HCT116 (cell line): ENCODE measurements around the gene HOMER2. TPM values are rescaled to one million over a fixed set of nuclear protein-coding genes. Genes with fewer than 3 reads are reported as not detected.

ENCODE experiments used
- ATAC-seq: fragments of 200-7000 bp; cut with Tn5 transposase; 2 replicates; pipeline ENCODE4 v1.9.1; 2020; ENCODE audit warnings: mild to moderate bottlenecking, moderate library complexity
- BruUV-seq: library from RNA; stranded (reverse); fragments of 400-500 nt; replicated peaks from 2 replicates; lab custom pipeline; 2021; lab: Mats Ljungman, UMichigan
- CTCF ChIA-PET: fragments of 300-600 bp; sonication (Branson Sonifier 250); formaldehyde crosslinking; loops from one replicate; lab custom pipeline; 2021; ENCODE audit warnings: antibody characterized with exemption; lab: Charles Lee
- POLR2A ChIA-PET: fragments of 300-600, 350-600 bp; sonication (Branson Sonifier 250); formaldehyde crosslinking; loops from one replicate; lab custom pipeline; 2021; ENCODE audit warnings: antibody characterized with exemption; lab: Charles Lee
- RAD21 ChIA-PET, 2 experiments: fragments of 300-600 bp; sonication (Branson Sonifier 250); formaldehyde crosslinking; loops; one replicate each; lab custom pipeline; 2023; ENCODE audit warnings: low total read pairs in 2 of 2; ENCODE audit not compliant: uncharacterized antibody in 2 of 2, unreplicated experiment in 2 of 2, low non-redundant PET in 1 of 2; lab: Charles Lee
- DNase-seq: peaks from one replicate; pipeline ENCODE4 v3.0.0-alpha.2; 2010; ENCODE audit warnings: low read depth, low spot score
- H2AFZ ChIP-seq: fragments of 200-600 bp; shearing (Covaris generic), sonication (generic); 2 replicates; pipeline ENCODE4 v1.6.1; 2017; ENCODE audit warnings: low read depth, mixed run types, mixed read lengths, antibody characterized with exemption, low read length; ENCODE audit not compliant: poor library complexity, severe bottlenecking
- H3K27ac ChIP-seq: 2 replicates; pipeline ENCODE4 v1.5.1; 2012; ENCODE audit warnings: low read depth, low read length
- H3K27me3 ChIP-seq: fragments of 200-600 bp; sonication (generic); 2 replicates; pipeline ENCODE4 v1.6.1; 2016; ENCODE audit warnings: mixed run types, low read length, mixed read lengths; ENCODE audit not compliant: insufficient read depth
- H3K36me3 ChIP-seq, 2 experiments: fragments of 200-500 bp in 1 of 2; fragments of 200-600 bp in 1 of 2; sonication (Bioruptor generic) in 1 of 2; sonication (generic) in 1 of 2; 2 replicates each; pipeline versions ENCODE4 v1.5.1 to v1.6.1; 2014 to 2016; ENCODE audit warnings: low read length in 2 of 2, inconsistent platforms in 1 of 2, mixed read lengths in 1 of 2, mixed run types in 1 of 2; ENCODE audit not compliant: insufficient read depth in 2 of 2, control insufficient read depth in 1 of 2
- H3K4me1 ChIP-seq, 2 experiments: fragments of 200-600 bp in 1 of 2; sonication (generic) in 1 of 2; 2 replicates each; pipeline versions ENCODE4 v1.5.1 to v1.6.1; 2012 to 2017; ENCODE audit warnings: low read length in 2 of 2, inconsistent platforms in 1 of 2, mild to moderate bottlenecking in 1 of 2, mixed read lengths in 1 of 2, mixed run types in 1 of 2, moderate library complexity in 1 of 2; ENCODE audit not compliant: insufficient read depth in 2 of 2, control insufficient read depth in 1 of 2
- H3K4me2 ChIP-seq: fragments of 200-600 bp; sonication (generic); 2 replicates; pipeline ENCODE4 v1.6.1; 2017; ENCODE audit warnings: mixed run types, low read length, mixed read lengths
- H3K4me3 ChIP-seq, 2 experiments: fragments of 200-600 bp in 1 of 2; sonication (generic) in 1 of 2; replicated peaks in 1 of 2; 2 replicates each; pipeline ENCODE4 v1.5.1; 2011 to 2016; ENCODE audit warnings: low read length in 2 of 2, control low read depth in 1 of 2, low read depth in 1 of 2, mild to moderate bottlenecking in 1 of 2, mixed read lengths in 1 of 2, mixed run types in 1 of 2
- H3K79me2 ChIP-seq: fragments of 200-600 bp; sonication (generic); 2 replicates; pipeline ENCODE4 v1.6.1; 2017; ENCODE audit warnings: mild to moderate bottlenecking, mixed run types, low read length, moderate library complexity, mixed read lengths; ENCODE audit not compliant: insufficient read depth
- H3K9ac ChIP-seq: fragments of 200-600 bp; sonication (generic); 2 replicates; pipeline ENCODE4 v1.6.1; 2016; ENCODE audit warnings: low read length, mixed read lengths
- H3K9me2 ChIP-seq: fragments of 200-600 bp; sonication (generic), shearing (Covaris generic); 2 replicates; pipeline ENCODE4 v1.6.1; 2017; ENCODE audit warnings: mixed run types, mild to moderate bottlenecking, moderate library complexity; ENCODE audit not compliant: insufficient read depth
- H3K9me3 ChIP-seq, 2 experiments: fragments of 200-500 bp in 1 of 2; fragments of 200-600 bp in 1 of 2; sonication (Bioruptor generic) in 1 of 2; sonication (generic) in 1 of 2; 2 replicates each; pipeline ENCODE4 v1.6.1; 2014 to 2017; ENCODE audit warnings: low read length in 2 of 2, mixed read lengths in 2 of 2, inconsistent platforms in 1 of 2, low read depth in 1 of 2, mild to moderate bottlenecking in 1 of 2, mixed run types in 1 of 2, moderate library complexity in 1 of 2; ENCODE audit not compliant: control insufficient read depth in 1 of 2, insufficient read depth in 1 of 2
- H4K20me1 ChIP-seq: fragments of 200-600 bp; sonication (generic), shearing (Covaris generic); 2 replicates; pipeline ENCODE4 v1.6.1; 2017; ENCODE audit warnings: mixed run types, mild to moderate bottlenecking, moderate library complexity; ENCODE audit not compliant: insufficient read depth
- CBX3 ChIP-seq: IDR thresholded peaks from 2 replicates; pipeline ENCODE4 v1.6.1; 2012; ENCODE audit warnings: low read depth
- CEBPB ChIP-seq: IDR thresholded peaks from 2 replicates; pipeline ENCODE4 v1.6.1; 2012; ENCODE audit warnings: low read depth
- EGR1 ChIP-seq: IDR thresholded peaks from 2 replicates; pipeline ENCODE4 v1.6.1; 2012; ENCODE audit warnings: low read depth
- ELF1 ChIP-seq: IDR thresholded peaks from 2 replicates; pipeline ENCODE4 v1.6.1; 2012; ENCODE audit warnings: low read depth, borderline replicate concordance
- EZH2 ChIP-seq: fragments of 200-600 bp; sonication (generic); IDR thresholded peaks from 2 replicates; pipeline ENCODE4 v1.6.1; 2017; ENCODE audit warnings: antibody characterized with exemption, mixed run types
- EZH2phosphoT487 ChIP-seq: fragments of 200-600 bp; IDR thresholded peaks from 2 replicates; pipeline ENCODE4 v1.6.1; 2018; ENCODE audit warnings: antibody characterized with exemption, borderline replicate concordance
- FOSL1 ChIP-seq: IDR thresholded peaks from 2 replicates; pipeline ENCODE4 v1.6.1; 2012; ENCODE audit warnings: low read depth
- JUND ChIP-seq: IDR thresholded peaks from 2 replicates; pipeline ENCODE4 v1.6.1; 2012
- MAX ChIP-seq: IDR thresholded peaks from 2 replicates; pipeline ENCODE4 v1.6.1; 2012
- SP1 ChIP-seq: IDR thresholded peaks from 2 replicates; pipeline ENCODE4 v1.6.1; 2012; ENCODE audit warnings: low read depth
- SRF ChIP-seq: IDR thresholded peaks from 2 replicates; pipeline ENCODE4 v1.6.1; 2012; ENCODE audit warnings: low read depth
- TCF7L2 ChIP-seq: IDR thresholded peaks from 2 replicates; pipeline ENCODE4 v1.7.0; 2011; ENCODE audit warnings: borderline replicate concordance, inconsistent platforms; ENCODE audit not compliant: insufficient read depth, insufficient read length; ENCODE audit errors: extremely low read depth
- YY1 ChIP-seq: IDR thresholded peaks from 2 replicates; pipeline ENCODE4 v1.6.1; 2011; ENCODE audit warnings: low read length, low read depth, moderate library complexity, mild to moderate bottlenecking; ENCODE audit not compliant: insufficient replicate concordance; ENCODE audit errors: extremely low read depth
- ZBTB33 ChIP-seq: IDR thresholded peaks from 2 replicates; pipeline ENCODE4 v1.6.1; 2011; ENCODE audit warnings: mild to moderate bottlenecking, low read length, moderate library complexity; ENCODE audit not compliant: insufficient replicate concordance; ENCODE audit errors: extremely low read depth
- ZFX ChIP-seq: fragments of 450-650 bp; IDR thresholded peaks from 2 replicates; pipeline ENCODE4 v1.6.1; 2017
- ZNF274 ChIP-seq: fragments of 200-500 bp; sonication (Bioruptor generic); IDR thresholded peaks from 2 replicates; pipeline ENCODE4 v1.6.1; 2014; ENCODE audit warnings: mild to moderate bottlenecking, low read depth, low read length, inconsistent platforms
- intact Hi-C: fragments of 100-400 bp; cut with micrococcal nuclease; formaldehyde crosslinking; loops from 2 replicates; pipeline ENCODE4 v1.10.0; 2022
- total RNA-seq: library from RNA; stranded (reverse); gene quantifications from one replicate; pipeline ENCODE4 v1.2.1, GENCODE V29; 2021; ENCODE audit not compliant: unreplicated experiment
- TF ChIP-seq, protein P1 (sequence below), 3 experiments: fragments of 200-600 bp in 1 of 3; sonication (generic) in 1 of 3; IDR thresholded peaks in 2 of 3; conservative IDR thresholded peaks in 1 of 3; 2 replicates each; pipeline ENCODE4 v1.5.1; 2012 to 2017; ENCODE audit warnings: low read depth in 2 of 3, low read length in 2 of 3, antibody characterized with exemption in 1 of 3, borderline replicate concordance in 1 of 3, control low read depth in 1 of 3, mild to moderate bottlenecking in 1 of 3, mixed read lengths in 1 of 3, mixed run types in 1 of 3, moderate library complexity in 1 of 3; ENCODE audit not compliant: insufficient read depth in 1 of 3

The HOMER2 gene
- total RNA-seq, 1 experiment from 2014 or later: 3.9 TPM

GRCh38 chr15:82959423-82959822 lies 6.9 kb upstream of the HOMER2 start:
- intact Hi-C loops: no loop called here
- Histone ChIP-seq H4K20me1 (no peaks in the 10 kb centered on the region), H3K9me2 (no peaks in the 10 kb centered on the region), H3K27me3 (no peaks in the 10 kb centered on the region), H3K79me2 (no peaks in the 10 kb centered on the region), H3K4me3 (no peak overlapping the region), H3K27ac (no peak overlapping the region), H3K9ac (no peak overlapping the region), H3K4me2 (no peak overlapping the region), H3K9me3 (no peaks in the 10 kb centered on the region), H3K4me1 (no peaks in the 10 kb centered on the region), H3K36me3 (no peaks in the 10 kb centered on the region), H2AFZ (no peak overlapping the region)
- CTCF ChIA-PET: no interaction called here
- RAD21 ChIA-PET: no interaction called here
- DNase-seq (no peak), ATAC-seq (no peak)
- POLR2A ChIA-PET: no interaction called here
- no TSS peak for BruUV-seq
- TF ChIP-seq YY1: no peak
- TF ChIP-seq SP1: no peak
- TF ChIP-seq ELF1: no peak
- no peak for TF ChIP-seq SRF
- TF ChIP-seq EZH2: no peak
- no peak for TF ChIP-seq EZH2phosphoT487
- TF ChIP-seq ZFX: no peak
- TF ChIP-seq JUND: no peak
- no peak for TF ChIP-seq CEBPB
- TF ChIP-seq, protein P1, sequence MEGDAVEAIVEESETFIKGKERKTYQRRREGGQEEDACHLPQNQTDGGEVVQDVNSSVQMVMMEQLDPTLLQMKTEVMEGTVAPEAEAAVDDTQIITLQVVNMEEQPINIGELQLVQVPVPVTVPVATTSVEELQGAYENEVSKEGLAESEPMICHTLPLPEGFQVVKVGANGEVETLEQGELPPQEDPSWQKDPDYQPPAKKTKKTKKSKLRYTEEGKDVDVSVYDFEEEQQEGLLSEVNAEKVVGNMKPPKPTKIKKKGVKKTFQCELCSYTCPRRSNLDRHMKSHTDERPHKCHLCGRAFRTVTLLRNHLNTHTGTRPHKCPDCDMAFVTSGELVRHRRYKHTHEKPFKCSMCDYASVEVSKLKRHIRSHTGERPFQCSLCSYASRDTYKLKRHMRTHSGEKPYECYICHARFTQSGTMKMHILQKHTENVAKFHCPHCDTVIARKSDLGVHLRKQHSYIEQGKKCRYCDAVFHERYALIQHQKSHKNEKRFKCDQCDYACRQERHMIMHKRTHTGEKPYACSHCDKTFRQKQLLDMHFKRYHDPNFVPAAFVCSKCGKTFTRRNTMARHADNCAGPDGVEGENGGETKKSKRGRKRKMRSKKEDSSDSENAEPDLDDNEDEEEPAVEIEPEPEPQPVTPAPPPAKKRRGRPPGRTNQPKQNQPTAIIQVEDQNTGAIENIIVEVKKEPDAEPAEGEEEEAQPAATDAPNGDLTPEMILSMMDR (IDR thresholded peaks at IDR 0.05 in 2 of 3, conservative IDR thresholded peaks at IDR 0.05 in 1 of 3; ENCODE audit: borderline replicate concordance in 1 of 3, insufficient read depth in 1 of 3, low read depth in 2 of 3, low read length in 2 of 3): no peak
- no peak for TF ChIP-seq TCF7L2
- no peak for TF ChIP-seq ZBTB33
- TF ChIP-seq FOSL1: no peak
- no peak for TF ChIP-seq ZNF274
- TF ChIP-seq CBX3: no peak
- no peak for TF ChIP-seq MAX
- no peak for TF ChIP-seq EGR1
